Ramos (cell line): ENCODE results near the gene TMSB15A.
"Not testable (repeated sequence)": the region's sequence is repeated elsewhere in the genome, so short reads cannot be mapped to it uniquely, and the experiment has no call there.

Source experiments
- in situ Hi-C: fragments of 300-500 bp; cut with MboI; formaldehyde crosslinking; loops from one replicate; pipeline ENCODE4 v1.14.3; 2022; ENCODE audit warnings: low sequenced_read_pairs; ENCODE audit not compliant: unreplicated experiment

Gene TMSB15A

DNA sequence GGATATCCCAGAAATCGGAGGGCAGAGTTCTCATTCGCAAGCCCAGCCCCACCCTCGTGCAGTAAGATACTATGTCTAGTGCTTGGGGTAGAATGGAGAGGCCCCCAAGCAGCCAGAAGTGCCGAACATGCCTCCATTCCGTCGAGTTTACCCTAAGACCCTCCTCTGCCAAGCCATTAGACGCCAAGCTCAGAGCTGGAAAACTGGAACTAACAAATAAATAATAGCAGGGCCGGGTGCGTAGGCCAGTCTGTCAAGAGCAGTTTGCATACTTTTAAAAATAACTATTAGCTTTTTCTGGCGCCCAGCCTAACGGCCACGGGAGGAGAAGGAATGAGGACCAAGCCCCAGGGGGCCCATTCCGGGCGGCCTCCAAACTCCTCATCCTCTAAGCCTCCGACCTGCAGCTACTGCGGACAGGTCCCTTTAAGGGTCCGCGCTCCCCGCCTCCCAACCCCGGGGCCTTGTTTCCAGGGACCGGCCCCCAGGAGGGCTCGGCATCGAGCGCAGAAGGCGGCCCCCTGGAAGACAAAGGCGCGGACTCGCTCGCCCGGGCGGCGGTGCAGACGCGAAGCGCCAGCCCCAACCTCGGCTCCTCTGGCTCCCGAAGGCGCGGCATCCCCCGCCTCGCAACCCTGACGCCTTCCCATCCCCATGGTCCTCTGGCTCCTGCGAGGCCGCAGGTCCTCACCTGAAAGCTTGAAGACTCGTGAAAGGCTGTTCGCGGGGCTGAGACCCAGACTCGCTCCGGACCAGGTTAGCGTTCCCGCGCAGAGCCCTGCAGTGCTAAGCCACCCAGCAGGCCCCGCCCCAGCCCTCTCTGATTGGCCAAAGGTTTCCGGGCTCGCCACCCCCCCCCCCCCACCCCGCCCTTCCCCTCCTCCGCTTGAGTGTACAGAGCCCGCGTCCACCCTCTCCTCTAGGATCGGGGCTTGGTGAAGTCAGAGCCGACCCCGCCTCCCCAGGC lies at the start of gene TMSB15A:
TMSB15A (minus strand) TSS at position 765 of the 967 bp plus-strand sequence.
- in situ Hi-C loops: no loop called here

DNA sequence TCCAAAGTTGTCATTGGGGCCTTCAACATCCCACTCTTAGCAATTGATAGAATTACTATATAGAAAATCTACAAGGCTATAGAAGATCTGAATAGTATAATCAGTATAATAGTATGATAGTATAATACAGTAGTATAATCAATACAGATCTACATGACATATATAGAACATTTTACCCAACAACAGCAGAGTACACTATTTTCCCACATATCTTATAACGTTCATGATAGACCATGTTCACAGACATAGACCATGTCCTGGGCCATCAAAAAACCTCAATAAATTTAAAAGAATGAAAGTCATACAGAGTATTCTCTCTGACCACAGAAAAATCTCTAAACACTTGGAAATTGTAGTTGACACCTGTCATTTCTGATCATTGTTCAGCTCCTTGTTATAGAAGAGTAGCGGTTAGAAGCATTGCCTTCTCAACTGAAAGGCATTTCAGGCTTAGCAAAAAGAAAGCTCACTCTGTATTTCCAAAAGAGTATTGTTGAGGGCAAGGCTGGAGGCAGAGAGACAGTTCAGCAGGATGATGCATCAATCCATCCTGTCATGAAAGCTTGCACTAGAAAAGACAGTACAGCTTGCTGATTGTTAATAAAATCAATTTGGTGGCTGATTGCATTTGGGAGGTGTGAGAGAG lies 44.0 kb upstream of the TMSB15A start:
- in situ Hi-C loops: no loop called here

DNA sequence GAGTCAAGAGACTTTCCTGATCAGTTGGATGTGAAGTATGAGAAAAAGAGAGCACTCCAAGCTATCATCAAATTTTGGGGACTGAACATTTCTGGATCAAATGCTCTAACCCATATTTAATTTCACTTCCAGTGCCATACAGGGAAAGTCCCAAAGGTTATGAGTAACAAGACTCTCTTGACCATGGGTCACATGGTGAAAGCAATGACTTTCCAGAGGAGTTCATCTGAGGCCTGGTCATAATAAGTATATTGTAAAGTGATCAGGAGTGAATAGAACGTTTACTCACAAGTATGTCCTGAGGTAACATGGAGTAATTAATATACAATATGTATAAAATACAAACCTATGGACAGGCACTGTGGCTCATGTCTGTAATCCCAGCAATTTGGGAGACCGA lies 42.1 kb upstream of the TMSB15A start:
- in situ Hi-C loops: no loop called here

DNA sequence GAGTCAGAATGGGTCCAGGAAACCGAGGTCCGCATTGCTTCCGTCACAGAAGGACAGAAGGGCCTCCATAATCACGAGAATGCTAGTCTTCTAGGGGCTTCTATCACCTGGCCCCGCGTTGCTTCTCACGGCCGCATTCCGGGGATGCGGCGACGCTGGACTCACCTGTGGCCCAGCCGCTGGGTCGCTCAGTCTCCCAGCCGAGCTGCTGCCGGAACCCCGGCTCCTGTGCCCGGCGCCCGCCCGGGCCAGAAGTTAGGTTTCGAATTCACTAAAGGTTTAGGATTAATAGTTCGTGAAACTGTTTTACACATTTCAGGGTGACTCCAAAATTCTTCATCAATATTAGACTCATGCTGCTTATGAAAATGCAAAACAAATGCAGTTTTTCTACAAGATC lies 31.7 kb upstream of the TMSB15A start:
- in situ Hi-C loops: no loop called here

DNA sequence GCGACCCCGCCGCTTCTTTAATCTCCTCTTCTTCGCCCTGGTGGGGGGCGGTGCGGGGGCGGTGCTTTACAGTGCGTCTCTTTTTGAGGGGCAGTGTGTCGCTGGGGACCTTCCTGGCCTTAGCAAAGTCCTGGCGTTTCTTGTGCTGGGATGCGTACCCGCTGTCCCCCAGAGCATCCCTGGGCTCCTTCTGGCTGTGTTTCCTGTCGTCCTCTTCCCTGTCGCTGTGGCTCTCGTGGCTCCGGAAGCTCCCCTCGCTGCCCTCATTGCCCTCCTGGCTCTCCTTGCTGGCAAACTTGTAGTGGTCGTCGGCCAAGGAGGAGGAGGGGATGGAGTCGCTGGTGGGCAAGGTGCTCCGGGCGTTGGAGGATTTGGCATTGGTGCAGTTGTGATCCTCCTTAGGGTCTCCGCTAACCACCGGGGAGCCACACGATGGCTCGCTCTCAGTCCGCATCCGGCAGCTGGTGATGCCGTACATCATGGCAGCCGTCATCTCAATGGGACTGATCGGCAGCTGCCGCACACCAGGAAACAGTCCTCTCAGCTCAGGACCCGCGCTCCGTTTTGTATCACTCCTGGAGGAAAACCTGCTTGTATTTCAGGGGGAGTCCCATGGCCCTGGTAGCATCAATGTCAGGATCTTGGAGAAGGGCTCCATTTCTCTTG lies 30.4 kb upstream of the TMSB15A start:
- in situ Hi-C loops: no loop called here

DNA sequence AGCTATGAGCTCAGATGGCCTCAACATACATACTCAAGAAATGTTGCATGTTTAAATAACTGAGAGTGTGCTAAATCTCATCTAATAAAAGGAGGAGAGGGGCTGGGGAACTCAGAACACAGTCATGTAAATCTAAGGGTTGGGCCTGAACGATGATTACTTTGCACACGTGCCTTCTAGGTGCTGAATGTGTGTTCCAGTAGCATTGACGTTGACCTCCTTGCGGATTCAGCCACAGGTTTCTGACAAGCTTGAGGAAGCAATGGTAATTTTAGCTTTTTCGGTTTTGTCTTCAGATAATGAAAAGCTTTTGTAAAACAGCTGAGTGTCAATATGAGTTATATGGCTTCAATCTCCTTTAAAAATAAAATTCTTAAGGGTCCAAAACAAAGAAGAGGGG lies 29.6 kb upstream of the TMSB15A start:
- in situ Hi-C loops: not testable (repeated sequence)

DNA sequence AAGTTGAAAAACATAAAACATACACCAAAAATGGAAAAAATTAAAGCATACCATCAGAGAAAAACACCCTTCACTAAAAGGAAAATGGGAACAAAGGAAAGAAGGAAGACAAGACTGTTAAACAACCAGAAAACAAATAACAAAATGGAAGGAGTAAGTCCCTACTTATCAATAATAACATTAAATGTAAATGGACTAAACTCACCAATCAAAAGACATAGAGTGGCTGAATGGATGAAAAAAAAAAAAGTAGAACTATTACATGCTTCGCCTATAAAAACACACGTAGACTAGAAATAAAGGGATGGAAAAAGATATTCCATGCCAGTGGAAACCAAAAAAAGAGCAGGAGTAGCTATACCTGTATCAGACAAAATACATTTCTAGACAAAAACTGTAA lies 19.4 kb upstream of the TMSB15A start:
- in situ Hi-C loops: no loop called here

DNA sequence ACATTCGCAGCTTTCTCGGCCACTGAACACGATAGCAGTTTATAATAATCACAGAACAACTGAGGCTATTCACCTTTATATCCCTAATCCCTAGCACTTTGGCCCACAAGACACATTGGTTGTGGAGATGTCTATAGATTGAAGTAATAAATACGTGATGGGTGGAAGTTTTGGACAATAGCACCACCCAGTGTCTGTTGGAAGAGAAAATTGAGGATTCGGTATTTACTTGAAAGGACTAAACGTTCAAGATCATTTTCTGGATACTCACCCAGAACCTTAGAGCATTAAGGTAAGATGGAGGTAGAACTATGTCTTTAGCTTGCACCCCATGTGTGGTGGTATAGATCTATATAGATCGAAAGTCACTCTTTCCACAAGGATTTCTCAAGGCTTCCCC lies 787 bp upstream of the TMSB15A start:
- in situ Hi-C loops: no loop called here

DNA sequence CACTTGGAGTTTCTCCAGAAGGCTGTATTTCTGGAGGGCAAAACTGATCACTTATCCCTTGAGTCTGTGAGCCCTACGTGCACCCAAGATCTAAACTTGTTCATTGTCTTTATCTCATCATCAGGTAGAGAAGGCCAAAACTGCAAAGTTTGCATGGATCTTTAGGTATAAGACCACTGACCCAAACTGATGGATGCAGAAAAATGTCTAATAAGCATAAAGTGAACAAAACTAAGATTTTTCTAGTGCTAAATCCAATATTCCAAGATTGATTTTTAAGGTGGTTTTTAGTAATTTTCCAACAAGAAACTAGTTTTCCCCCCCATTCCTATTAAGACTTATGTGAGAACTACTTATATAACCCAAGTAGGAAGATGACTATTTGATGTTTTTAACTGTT lies 2.0 kb downstream of the TMSB15A start:
- in situ Hi-C loops: no loop called here

DNA sequence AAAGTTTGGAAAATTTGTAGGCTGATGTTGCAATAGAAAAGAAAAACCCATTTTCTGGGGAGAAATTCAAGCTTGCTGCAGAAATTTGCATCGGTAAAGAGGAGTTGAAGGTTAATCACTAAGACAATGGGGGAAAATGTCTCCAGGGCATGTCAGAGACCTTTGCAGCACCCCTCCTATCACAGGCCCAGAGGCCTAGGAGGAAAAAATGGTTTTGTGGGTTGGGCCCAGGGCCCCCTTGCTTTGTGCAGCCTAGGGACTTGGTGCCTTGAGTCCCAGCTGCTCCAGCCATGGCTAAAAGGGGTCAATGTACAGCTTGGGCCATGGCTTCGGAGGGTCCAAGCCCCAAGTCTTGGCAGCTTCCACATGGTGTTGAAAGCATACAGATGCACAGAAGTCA lies 17.8 kb downstream of the TMSB15A start:
- in situ Hi-C loops: no loop called here

DNA sequence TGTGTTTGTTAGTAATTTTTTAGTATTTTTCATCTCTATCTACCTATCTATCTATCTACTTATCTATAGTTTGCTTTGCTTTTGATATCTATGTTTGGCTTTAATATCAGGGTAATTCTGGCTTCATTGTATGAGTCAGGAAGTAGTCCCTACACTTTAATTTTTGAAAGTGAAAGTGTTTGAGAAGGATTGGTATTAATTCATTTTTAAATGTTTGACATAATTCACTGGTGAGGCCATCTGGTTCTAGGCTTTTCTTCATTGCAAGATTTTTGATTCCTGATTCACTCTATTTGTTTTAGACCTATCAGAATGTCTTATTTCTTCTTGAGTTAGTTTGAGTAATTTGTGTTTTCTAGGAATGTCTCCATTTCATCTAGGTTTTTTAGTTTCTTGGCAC lies 24.8 kb downstream of the TMSB15A start:
- in situ Hi-C loops: no loop called here

DNA sequence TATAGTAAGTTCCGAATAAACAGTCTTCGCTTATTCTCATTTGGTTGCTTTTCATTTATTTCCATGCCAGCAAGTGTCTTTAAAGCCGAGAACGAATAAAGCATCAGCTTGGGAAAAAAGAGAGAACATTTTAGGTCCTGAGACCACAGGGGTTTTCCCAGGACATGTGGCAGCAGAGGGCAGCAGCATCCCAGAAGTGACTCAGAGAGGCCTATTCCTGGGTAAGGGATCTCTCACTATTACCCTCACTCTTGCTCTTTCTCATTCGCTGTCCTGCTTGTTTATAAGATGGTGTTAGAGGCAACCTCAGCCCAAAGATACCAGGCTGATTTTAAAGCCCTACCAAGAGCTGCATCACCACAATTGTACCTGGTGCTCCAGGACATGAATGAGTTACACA lies 37.8 kb downstream of the TMSB15A start:
- in situ Hi-C loops: not testable (repeated sequence)

DNA sequence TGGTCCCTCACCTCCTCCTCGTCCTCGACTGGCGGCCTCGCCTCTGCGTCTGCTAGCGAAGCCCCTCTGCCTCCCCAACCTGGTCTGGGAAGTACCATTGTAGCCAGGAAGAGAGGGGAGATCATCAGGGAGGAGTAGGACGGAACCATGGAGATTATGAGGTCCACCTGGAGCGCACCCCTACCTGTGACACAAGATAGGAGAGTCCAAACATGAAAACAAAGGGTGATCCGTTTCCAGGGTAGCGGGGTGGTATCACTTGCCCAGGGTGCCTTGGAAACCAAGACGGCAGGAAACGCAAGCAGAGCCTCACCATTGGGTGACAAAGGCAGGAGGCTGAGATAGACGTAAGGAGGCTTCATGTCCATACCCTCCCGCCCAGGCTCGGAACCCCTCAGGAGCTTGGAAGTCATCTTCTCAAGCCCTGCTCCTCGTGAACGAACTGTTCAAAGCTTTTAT lies 44.7 kb downstream of the TMSB15A start, which contains the start of gene TCP11X2:
TCP11X2 (minus strand) TSS at position 51 of the 459 bp plus-strand sequence.
- in situ Hi-C loops: not testable (repeated sequence)

DNA sequence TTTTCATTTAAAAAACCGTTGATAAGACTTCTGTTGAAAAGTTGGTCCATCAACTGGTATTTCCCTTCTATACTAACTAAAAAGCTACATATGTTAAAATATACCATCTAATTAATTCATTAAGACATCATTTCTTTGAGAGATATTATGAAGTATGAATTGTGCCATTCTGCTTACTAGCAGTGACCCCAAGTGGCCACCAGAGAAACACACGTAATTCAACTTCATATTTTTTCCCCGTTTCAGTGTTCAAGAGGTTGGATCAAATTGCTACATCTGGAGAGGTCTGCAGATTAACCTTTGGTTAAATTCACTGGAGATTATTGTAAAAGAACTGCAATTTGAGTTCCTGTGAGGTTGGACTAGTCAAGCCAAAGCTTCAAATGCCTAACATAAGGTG lies 46.3 kb downstream of the TMSB15A start:
- in situ Hi-C loops: not testable (repeated sequence)
